ENCODE results near the gene DKK3.

DNA sequence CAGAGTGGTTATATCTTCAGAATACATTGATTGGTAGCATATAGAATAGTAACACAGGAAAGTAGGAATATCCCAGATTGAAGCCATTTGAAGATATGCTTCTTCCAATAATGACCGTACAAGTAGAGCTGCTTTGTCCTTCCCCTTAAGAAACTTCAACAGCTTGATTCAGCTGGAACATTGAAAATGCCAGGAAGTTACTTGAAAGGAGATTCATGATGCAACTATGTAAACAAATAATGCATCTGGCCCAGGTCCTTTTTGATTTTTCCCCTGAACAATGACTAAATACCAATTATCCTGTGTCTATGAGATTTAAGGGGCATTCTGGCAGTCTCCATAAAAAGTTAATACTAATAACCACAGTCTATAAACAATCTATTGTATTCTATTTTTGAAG lies 3.0 kb downstream of the DKK3 start:
- TF ChIP-seq EP300 (IDR thresholded peaks at IDR 0.05) (no peak), CTCF (IDR thresholded peaks at IDR 0.05) (no peak), POLR2A (IDR thresholded peaks at IDR 0.05; ENCODE audit: low read depth) (no peak)
